IPS-NIHi11 (cell line): ENCODE measurements around the gene CGB2.
"Not testable (repeated sequence)": the region's sequence is repeated elsewhere in the genome, so short reads cannot be mapped to it uniquely, and the experiment has no call there.

Source experiments
- DNase-seq: peaks from one replicate; pipeline ENCODE4 v3.0.0; 2012; ENCODE audit warnings: mixed read lengths, low spot score

The CGB2 gene

GRCh38 chr19:49010453-49010852 lies 21.2 kb upstream of the CGB2 start:
- no peak for DNase-seq

GRCh38 chr19:49011194-49011593 lies 20.5 kb upstream of the CGB2 start:
- no peak for DNase-seq

GRCh38 chr19:49014123-49014869 lies 17.4 kb upstream of the CGB2 start:
- no peak for DNase-seq

- DNase-seq, result no peak
Measured at GRCh38 chr19:49014870-49015255, 16.8 kb upstream of the CGB2 start.

GRCh38 chr19:49016067-49016839 lies 15.4 kb upstream of the CGB2 start:
- no peak for DNase-seq

GRCh38 chr19:49017041-49017665 lies 14.5 kb upstream of the CGB2 start, which contains the start of gene LHB:
TSS of gene LHB (minus strand) at chr19:49017091. CDS start at chr19:49017081, 10 bp downstream.
- DNase-seq, result peak; percentile 19

GRCh38 chr19:49017666-49018351 lies 13.9 kb upstream of the CGB2 start:
- DNase-seq, result peak; percentile 85

- DNase-seq, result peak; percentile 3
Measured at GRCh38 chr19:49018388-49019241, 13.1 kb upstream of the CGB2 start.

- DNase-seq, result peak; percentile 84
Measured at GRCh38 chr19:49019242-49019932, 12.3 kb upstream of the CGB2 start.

- DNase-seq, result peak; percentile 50
Measured at GRCh38 chr19:49020342-49020741, 11.3 kb upstream of the CGB2 start.

GRCh38 chr19:49020931-49021895 lies 10.5 kb upstream of the CGB2 start:
- DNase-seq, result peak; percentile 49

GRCh38 chr19:49022116-49022515 lies 9.6 kb upstream of the CGB2 start:
- DNase-seq, result no peak

GRCh38 chr19:49024233-49024632 lies 7.5 kb upstream of the CGB2 start, which contains the start of gene CGB3:
TSS of gene CGB3 (minus strand) at chr19:49024333. CDS start at chr19:49023971, 362 bp downstream.
- not testable (repeated sequence) for DNase-seq

GRCh38 chr19:49025088-49025487 lies 6.6 kb upstream of the CGB2 start:
- DNase-seq, result not testable (repeated sequence)

GRCh38 chr19:49025599-49025998 lies 6.1 kb upstream of the CGB2 start:
- not testable (repeated sequence) for DNase-seq

GRCh38 chr19:49028686-49029085 lies 3.0 kb upstream of the CGB2 start:
- DNase-seq, result not testable (repeated sequence)

GRCh38 chr19:49029749-49030148 lies 1.9 kb upstream of the CGB2 start:
- DNase-seq, result not testable (repeated sequence)

GRCh38 chr19:49030323-49030722 lies 1.4 kb upstream of the CGB2 start:
- DNase-seq, result not testable (repeated sequence)

- peak; percentile 65 for DNase-seq
Measured at GRCh38 chr19:49036815-49037214, 5.1 kb downstream of the CGB2 start, which contains the start of gene CGB1. TSS of gene CGB1 (minus strand) at chr19:49036895. CDS start at chr19:49036711, 184 bp downstream.
